Measurements from ENCODE around the gene RPTN.

- TF ChIP-seq CTCF (IDR thresholded peaks at IDR 0.05) (no peak), POLR2AphosphoS5 (IDR thresholded peaks at IDR 0.05; ENCODE audit: low read depth, low read length) (no peak)
These were observed 9.5 kb upstream of the RPTN start for GRCh38 chr1:152168535-152168868.
